HepG2 (cell line): ENCODE results near the gene LAMC1. TPM values are rescaled to one million over a fixed set of nuclear protein-coding genes. Genes with fewer than 3 reads are reported as not detected.

Source experiments
- ATAC-seq: fragments of 200-7000 bp; cut with Tn5 transposase; 3 replicates; pipeline ENCODE4 v1.9.1; 2020; ENCODE audit warnings: mild to moderate bottlenecking, moderate library complexity
- BruUV-seq: library from RNA; stranded (reverse); fragments of 400-500 nt; replicated peaks from 2 replicates; lab custom pipeline; 2021; lab: Mats Ljungman, UMichigan
- CTCF ChIA-PET: fragments of 300-600 bp; formaldehyde crosslinking; extraction: SDS; loops from one replicate; lab custom pipeline; 2021; ENCODE audit warnings: low total read pairs, inconsistent platforms, low intra/inter-chr PET ratio; lab: Yijun Ruan, JAX
- POLR2A ChIA-PET: fragments of 350-600 bp; sonication (Branson Sonifier 250); formaldehyde crosslinking; loops from one replicate; lab custom pipeline; 2020; ENCODE audit warnings: antibody characterized with exemption, inconsistent platforms; lab: Yijun Ruan, JAX
- DNase-seq: peaks from one replicate; pipeline ENCODE4 v3.0.0-alpha.2; 2015; ENCODE audit warnings: low spot score
- FAIRE-seq: peaks from 3 replicates; lab custom pipeline; 2011; peaks lifted over from hg19 to GRCh38; lab: Jason Lieb, UNC
- H2AFZ ChIP-seq: one replicate; pipeline ENCODE4 v1.6.1; 2011; ENCODE audit warnings: low read length, inconsistent platforms
- H3K27ac ChIP-seq: fragments of 300-600 bp; 3 replicates; pipeline ENCODE4 v1.8.0; 2011; ENCODE audit warnings: mixed run types, mild to moderate bottlenecking, mixed read lengths, low read length, inconsistent platforms; ENCODE audit not compliant: insufficient read depth; ENCODE audit errors: extremely low read length
- H3K27me3 ChIP-seq, 2 experiments: fragments of 200-600 bp in 1 of 2; 2 replicates in 1 of 2; 3 replicates in 1 of 2; pipeline versions ENCODE4 v1.6.0 to v1.8.0; 2011; ENCODE audit warnings: low read length in 2 of 2, mild to moderate bottlenecking in 2 of 2, moderate library complexity in 2 of 2, inconsistent platforms in 1 of 2; ENCODE audit not compliant: insufficient read depth in 2 of 2, control insufficient read depth in 1 of 2
- H3K36me3 ChIP-seq, 2 experiments: fragments of 200-600 bp in 1 of 2; replicated peaks in 1 of 2; 2 replicates in 1 of 2; 3 replicates in 1 of 2; pipeline versions ENCODE4 v1.5.1 to v1.8.0; 2011; ENCODE audit warnings: low read length in 2 of 2, inconsistent platforms in 1 of 2; ENCODE audit not compliant: insufficient read depth in 2 of 2, control insufficient read depth in 1 of 2
- H3K4me1 ChIP-seq: 2 replicates; pipeline ENCODE4 v1.5.1; 2012; ENCODE audit warnings: low read length, inconsistent platforms; ENCODE audit not compliant: insufficient read depth
- H3K4me2 ChIP-seq: 2 replicates; pipeline ENCODE4 v1.6.0; 2011; ENCODE audit warnings: low read depth, low read length, inconsistent platforms
- H3K4me3 ChIP-seq, 3 experiments: fragments of 200-600 bp in 1 of 3; sonication (generic), shearing (Covaris generic) in 1 of 3; replicated peaks in 1 of 3; 2 replicates each; pipeline ENCODE4 v1.5.1; 2011 to 2016; ENCODE audit warnings: low read length in 3 of 3, inconsistent platforms in 2 of 3, low read depth in 2 of 3, mild to moderate bottlenecking in 2 of 3, control low read depth in 1 of 3, mixed read lengths in 1 of 3; ENCODE audit not compliant: insufficient read depth in 1 of 3
- H3K79me2 ChIP-seq: one replicate; pipeline ENCODE4 v1.6.1; 2011; ENCODE audit warnings: low read length, inconsistent platforms; ENCODE audit not compliant: insufficient read depth
- H3K9ac ChIP-seq: 2 replicates; pipeline ENCODE4 v1.6.0; 2011; ENCODE audit warnings: mild to moderate bottlenecking, low read depth, low read length, inconsistent platforms; ENCODE audit not compliant: insufficient read depth
- H3K9me3 ChIP-seq: 2 replicates; pipeline ENCODE4 v1.5.1; 2012; ENCODE audit warnings: mild to moderate bottlenecking, low read length
- H4K20me1 ChIP-seq: 2 replicates; pipeline ENCODE4 v1.6.0; 2011; ENCODE audit warnings: inconsistent platforms, mild to moderate bottlenecking, low read length, moderate library complexity; ENCODE audit not compliant: insufficient read depth
- ELF4 ChIP-seq: sonication (generic); formaldehyde crosslinking; IDR thresholded peaks from 2 replicates; pipeline ENCODE4 v1.5.0; 2020; ENCODE audit warnings: missing genetic modification reagents, mild to moderate bottlenecking, moderate library complexity, borderline replicate concordance
- HES4 ChIP-seq: sonication (generic); formaldehyde crosslinking; IDR thresholded peaks from 2 replicates; pipeline ENCODE4 v1.9.0; 2021; ENCODE audit warnings: mild to moderate bottlenecking, missing genetic modification reagents, borderline replicate concordance
- HNF4A ChIP-seq: sonication (generic); formaldehyde crosslinking; IDR thresholded peaks from 2 replicates; pipeline ENCODE4 v1.4.0; 2020; ENCODE audit warnings: missing genetic modification reagents
- NFYB ChIP-seq: sonication (generic); formaldehyde crosslinking; IDR thresholded peaks from 2 replicates; pipeline ENCODE4 v1.4.0; 2020; ENCODE audit warnings: missing genetic modification reagents
- REL ChIP-seq: sonication (generic); formaldehyde crosslinking; conservative IDR thresholded peaks from 2 replicates; pipeline ENCODE4 v1.8.0; 2022; ENCODE audit warnings: mild to moderate bottlenecking, missing genetic modification reagents, moderate library complexity
- SRF ChIP-seq: IDR thresholded peaks from 2 replicates; pipeline ENCODE4 v1.6.1; 2011; ENCODE audit warnings: mild to moderate bottlenecking, low read depth, low read length, moderate library complexity
- ZFP90 ChIP-seq: sonication (generic); formaldehyde crosslinking; IDR thresholded peaks from 2 replicates; pipeline ENCODE4 v1.8.0; 2022; ENCODE audit warnings: missing genetic modification reagents, mild to moderate bottlenecking, inconsistent platforms, borderline replicate concordance
- WGBS: methylation state at CpG from one replicate; pipeline ENCODE4 v1.1.6; 2017; ENCODE audit warnings: low lambda C conversion rate; 5-methylcytosine and 5-hydroxymethylcytosine counted together
- in situ Hi-C: cut with HindIII; loops from 2 replicates; pipeline ENCODE4 v1.10.0; 2017; ENCODE audit warnings: low pct_unique_long_range_greater_than_20kb; ENCODE audit not compliant: extremely low pct_ligation_motif_present
- intact Hi-C: fragments of 100-400 bp; cut with micrococcal nuclease; formaldehyde crosslinking; loops from one replicate; pipeline ENCODE4 v1.10.0; 2022; ENCODE audit not compliant: unreplicated experiment
- polyA plus RNA-seq, 8 experiments: library from polyadenylated mRNA; depleted of rRNA in 3 of 8; stranded (reverse) in 7 of 8; unstranded in 1 of 8; fragments of >200 nt; fragmentation: Illumina TruSeq in 4 of 8; extraction: Trizol in 4 of 8; gene quantifications; 2 replicates each; pipeline versions ENCODE4 v1.2.1 to v1.2.3, GENCODE V29; 2011 to 2016; ENCODE audit warnings: low read depth in 4 of 8, missing spikeins in 1 of 8, mixed read lengths in 1 of 8; ENCODE audit not compliant: insufficient read depth in 1 of 8
- total RNA-seq, 5 experiments: library from RNA; depleted of rRNA; stranded (reverse); fragments of >200 nt; fragmentation: Illumina TruSeq; extraction: Trizol; gene quantifications; 2 replicates each; pipeline ENCODE4 v1.2.3, GENCODE V29; 2016; ENCODE audit warnings: low read depth in 1 of 5
- TF ChIP-seq, protein P1 (sequence below): sonication (generic); formaldehyde crosslinking; IDR thresholded peaks from 2 replicates; pipeline ENCODE4 v1.9.0; 2022; ENCODE audit warnings: missing genetic modification reagents, mild to moderate bottlenecking, borderline replicate concordance
- TF ChIP-seq, protein P2 (sequence below): sonication (generic); formaldehyde crosslinking; IDR thresholded peaks from 2 replicates; pipeline ENCODE4 v1.4.0; 2020; ENCODE audit warnings: mild to moderate bottlenecking, missing genetic modification reagents

Gene LAMC1
- total and polyA plus RNA-seq, 2 of the 13 experiments (the other 11 are each of a cell fraction or from before 2014, with no cell fraction given): 58.5 to 137 TPM

DNA sequence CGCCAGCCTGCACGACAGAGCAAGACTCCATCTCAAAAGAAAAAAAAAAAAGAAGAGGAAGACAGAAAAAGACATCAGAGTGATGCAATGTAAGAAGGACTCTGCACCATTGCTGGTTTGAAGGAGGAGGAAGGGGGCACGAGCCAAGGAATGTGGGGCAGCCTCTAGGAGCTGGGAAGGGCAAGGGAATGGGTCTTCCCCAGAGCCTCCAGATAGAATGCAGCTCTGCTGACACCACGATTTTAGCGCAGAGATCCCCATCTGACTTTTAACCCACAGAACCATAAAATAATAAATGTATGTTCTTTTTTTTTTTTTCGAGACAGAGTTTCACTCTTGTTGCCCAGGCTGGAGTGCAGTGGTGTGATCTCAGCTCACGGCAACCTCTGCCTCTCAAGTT lies 129.0 kb downstream of the LAMC1 start:
- ATAC-seq: no peak
- in situ Hi-C loops (no loop called here), intact Hi-C loops (no loop called here)
- Histone ChIP-seq H3K36me3 (no peaks in the 10 kb centered on the region), H2AFZ (no peak overlapping the region), H4K20me1 (no peaks in the 10 kb centered on the region), H3K27me3 (no peaks in the 10 kb centered on the region), H3K27ac (no peak overlapping the region), H3K9me3 (no peaks in the 10 kb centered on the region), H3K4me1 (peaks cover 7% of the 10 kb centered on the region; the same call in 1 of the 2 replicates), H3K9ac (no peak overlapping the region), H3K79me2 (no peaks in the 10 kb centered on the region), H3K4me2 (no peak overlapping the region), H3K4me3 (no peak overlapping the region)
- CTCF ChIA-PET: no interaction called here
- 60% methylated on average over 7 of the region's 7 CpGs for WGBS
- no peak for DNase-seq
- TF ChIP-seq NFYB (CRISPR knock-in tag) (no peak), SRF (no peak), ELF4 (no peak), HES4 (no peak), HNF4A (CRISPR knock-in tag) (no peak), REL (CRISPR knock-in tag) (no peak), ZFP90 (CRISPR knock-in tag) (no peak)
- TF ChIP-seq, protein P1, sequence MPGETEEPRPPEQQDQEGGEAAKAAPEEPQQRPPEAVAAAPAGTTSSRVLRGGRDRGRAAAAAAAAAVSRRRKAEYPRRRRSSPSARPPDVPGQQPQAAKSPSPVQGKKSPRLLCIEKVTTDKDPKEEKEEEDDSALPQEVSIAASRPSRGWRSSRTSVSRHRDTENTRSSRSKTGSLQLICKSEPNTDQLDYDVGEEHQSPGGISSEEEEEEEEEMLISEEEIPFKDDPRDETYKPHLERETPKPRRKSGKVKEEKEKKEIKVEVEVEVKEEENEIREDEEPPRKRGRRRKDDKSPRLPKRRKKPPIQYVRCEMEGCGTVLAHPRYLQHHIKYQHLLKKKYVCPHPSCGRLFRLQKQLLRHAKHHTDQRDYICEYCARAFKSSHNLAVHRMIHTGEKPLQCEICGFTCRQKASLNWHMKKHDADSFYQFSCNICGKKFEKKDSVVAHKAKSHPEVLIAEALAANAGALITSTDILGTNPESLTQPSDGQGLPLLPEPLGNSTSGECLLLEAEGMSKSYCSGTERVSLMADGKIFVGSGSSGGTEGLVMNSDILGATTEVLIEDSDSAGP (CRISPR knock-in tag): no peak
- TF ChIP-seq, protein P2, sequence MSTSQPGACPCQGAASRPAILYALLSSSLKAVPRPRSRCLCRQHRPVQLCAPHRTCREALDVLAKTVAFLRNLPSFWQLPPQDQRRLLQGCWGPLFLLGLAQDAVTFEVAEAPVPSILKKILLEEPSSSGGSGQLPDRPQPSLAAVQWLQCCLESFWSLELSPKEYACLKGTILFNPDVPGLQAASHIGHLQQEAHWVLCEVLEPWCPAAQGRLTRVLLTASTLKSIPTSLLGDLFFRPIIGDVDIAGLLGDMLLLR (CRISPR knock-in tag): no peak
- no peak for FAIRE-seq
- POLR2A ChIA-PET: no interaction called here
- BruUV-seq: no TSS peak
